ENCODE data around the gene CACFD1.

DNA sequence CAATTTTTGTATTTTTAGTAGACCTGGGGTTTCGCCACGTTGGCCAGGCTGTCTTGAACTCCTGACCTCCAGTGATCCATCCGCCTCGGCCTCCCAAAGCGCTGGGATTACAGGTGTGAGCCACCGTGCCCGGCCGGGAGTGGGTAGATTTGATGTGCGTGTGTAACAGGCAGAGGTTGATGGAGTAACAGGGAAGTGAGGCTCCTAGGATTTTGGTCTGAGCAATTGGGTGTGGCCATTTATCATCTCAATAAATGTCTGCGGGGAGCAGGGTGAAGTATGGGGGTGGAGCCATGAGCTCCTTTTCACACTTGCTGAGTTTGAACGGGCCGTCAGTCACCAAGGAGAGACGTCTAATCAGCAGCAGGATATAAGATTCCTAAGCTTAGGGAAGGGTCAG, 40.8 kb upstream of the CACFD1 start:
- TF ChIP-seq, protein P1, sequence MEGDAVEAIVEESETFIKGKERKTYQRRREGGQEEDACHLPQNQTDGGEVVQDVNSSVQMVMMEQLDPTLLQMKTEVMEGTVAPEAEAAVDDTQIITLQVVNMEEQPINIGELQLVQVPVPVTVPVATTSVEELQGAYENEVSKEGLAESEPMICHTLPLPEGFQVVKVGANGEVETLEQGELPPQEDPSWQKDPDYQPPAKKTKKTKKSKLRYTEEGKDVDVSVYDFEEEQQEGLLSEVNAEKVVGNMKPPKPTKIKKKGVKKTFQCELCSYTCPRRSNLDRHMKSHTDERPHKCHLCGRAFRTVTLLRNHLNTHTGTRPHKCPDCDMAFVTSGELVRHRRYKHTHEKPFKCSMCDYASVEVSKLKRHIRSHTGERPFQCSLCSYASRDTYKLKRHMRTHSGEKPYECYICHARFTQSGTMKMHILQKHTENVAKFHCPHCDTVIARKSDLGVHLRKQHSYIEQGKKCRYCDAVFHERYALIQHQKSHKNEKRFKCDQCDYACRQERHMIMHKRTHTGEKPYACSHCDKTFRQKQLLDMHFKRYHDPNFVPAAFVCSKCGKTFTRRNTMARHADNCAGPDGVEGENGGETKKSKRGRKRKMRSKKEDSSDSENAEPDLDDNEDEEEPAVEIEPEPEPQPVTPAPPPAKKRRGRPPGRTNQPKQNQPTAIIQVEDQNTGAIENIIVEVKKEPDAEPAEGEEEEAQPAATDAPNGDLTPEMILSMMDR (IDR thresholded peaks at IDR 0.05; ENCODE audit: insufficient read depth, low read depth, low read length) = no peak
- TF ChIP-seq EZH2 (IDR thresholded peaks at IDR 0.05; ENCODE audit: insufficient read depth, low read length) = no peak
